PC-3 (cell line): ENCODE results near the gene NTN5. TPM values are rescaled to one million over a fixed set of nuclear protein-coding genes. Genes with fewer than 3 reads are reported as not detected.

Experiments used
- ATAC-seq: fragments of 200-7000 bp; cut with Tn5 transposase; 2 replicates; pipeline ENCODE4 v1.9.1; 2020; ENCODE audit warnings: mild to moderate bottlenecking, moderate library complexity
- BruUV-seq: library from RNA; stranded (reverse); fragments of 400-500 nt; replicated peaks from 2 replicates; lab custom pipeline; 2021; lab: Mats Ljungman, UMichigan
- CTCF ChIA-PET: fragments of 300-600 bp; sonication (Branson Sonifier 250); formaldehyde crosslinking; loops from one replicate; lab custom pipeline; 2022; ENCODE audit warnings: antibody characterized with exemption; lab: Charles Lee
- POLR2A ChIA-PET: fragments of 300-600 bp; sonication (Branson Sonifier 250); formaldehyde crosslinking; loops from one replicate; lab custom pipeline; 2022; ENCODE audit warnings: antibody characterized with exemption; ENCODE audit not compliant: unreplicated experiment; lab: Charles Lee
- DNase-seq: peaks from one replicate; pipeline ENCODE4 v3.0.0-alpha.2; 2015
- H2AFZ ChIP-seq: fragments of 300-600 bp; sonication (generic); 2 replicates; pipeline ENCODE4 v1.6.0; 2016; ENCODE audit warnings: antibody characterized with exemption, low read length
- H3F3A ChIP-seq: fragments of 300-600 bp; sonication (generic); one replicate; pipeline ENCODE4 v1.6.0; 2017; ENCODE audit warnings: antibody characterized with exemption, low read length, control low read depth, mild to moderate bottlenecking; ENCODE audit not compliant: unreplicated experiment
- H3K27ac ChIP-seq: fragments of 300-600 bp; sonication (generic); 2 replicates; pipeline ENCODE4 v1.5.1; 2016; ENCODE audit warnings: mild to moderate bottlenecking, low read length
- H3K27me3 ChIP-seq: fragments of 300-600 bp; sonication (generic); 2 replicates; pipeline ENCODE4 v1.6.1; 2016; ENCODE audit warnings: low read length, mixed read lengths
- H3K36me3 ChIP-seq: fragments of 300-600 bp; sonication (generic); 2 replicates; pipeline ENCODE4 v1.6.1; 2016; ENCODE audit warnings: low read depth, mixed run types, low read length, mixed read lengths
- H3K4me1 ChIP-seq: fragments of 300-600 bp; sonication (generic); 2 replicates; pipeline ENCODE4 v1.5.1; 2016; ENCODE audit warnings: low read length; ENCODE audit not compliant: insufficient read depth
- H3K4me2 ChIP-seq: fragments of 300-600 bp; sonication (generic); 2 replicates; pipeline ENCODE4 v1.6.0; 2016; ENCODE audit warnings: low read length
- H3K4me3 ChIP-seq: fragments of 300-600 bp; sonication (generic); 2 replicates; pipeline ENCODE4 v1.5.1; 2016; ENCODE audit warnings: mild to moderate bottlenecking, low read length, mixed read lengths
- H3K79me2 ChIP-seq: fragments of 300-600 bp; sonication (generic); 2 replicates; pipeline ENCODE4 v1.6.1; 2017; ENCODE audit warnings: low read length, mixed read lengths
- H3K9ac ChIP-seq: fragments of 300-600 bp; sonication (generic); 2 replicates; pipeline ENCODE4 v1.6.0; 2016; ENCODE audit warnings: mild to moderate bottlenecking, low read length
- H3K9me2 ChIP-seq: fragments of 300-600 bp; sonication (generic); replicated peaks from 2 replicates; pipeline ENCODE4 v1.6.1; 2016; ENCODE audit warnings: mixed run types, low read length, mixed read lengths
- H3K9me3 ChIP-seq: fragments of 300-600 bp; sonication (generic); 2 replicates; pipeline ENCODE4 v1.6.1; 2016; ENCODE audit warnings: low read length, mixed read lengths
- H4K20me1 ChIP-seq: fragments of 300-600 bp; sonication (generic); 2 replicates; pipeline ENCODE4 v1.6.1; 2016; ENCODE audit warnings: low read length, mixed read lengths
- CTCF ChIP-seq: fragments of 300-600 bp; sonication (generic); conservative IDR thresholded peaks from 2 replicates; pipeline ENCODE4 v1.5.1; 2017; ENCODE audit warnings: antibody characterized with exemption, low read depth, mild to moderate bottlenecking, low read length
- EZH2 ChIP-seq: fragments of 300-600 bp; sonication (generic); IDR thresholded peaks from one replicate; pipeline ENCODE4 v1.6.1; 2017; ENCODE audit warnings: antibody characterized with exemption, mild to moderate bottlenecking, low read length; ENCODE audit not compliant: unreplicated experiment
- EZH2phosphoT487 ChIP-seq: fragments of 300-600 bp; sonication (generic); IDR thresholded peaks from 2 replicates; pipeline ENCODE4 v1.6.1; 2018; ENCODE audit warnings: mild to moderate bottlenecking, antibody characterized with exemption, low read length, borderline replicate concordance
- intact Hi-C: fragments of 100-400 bp; cut with micrococcal nuclease; formaldehyde crosslinking; loops from 2 replicates; pipeline ENCODE4 v1.9.0; 2023
- total RNA-seq: library from RNA; depleted of rRNA; stranded (reverse); fragments of >200 nt; gene quantifications from 2 replicates; pipeline ENCODE4 v1.2.3, GENCODE V29; 2014

The NTN5 gene
- total RNA-seq, 1 experiment from 2014 or later: 0.18 TPM

DNA sequence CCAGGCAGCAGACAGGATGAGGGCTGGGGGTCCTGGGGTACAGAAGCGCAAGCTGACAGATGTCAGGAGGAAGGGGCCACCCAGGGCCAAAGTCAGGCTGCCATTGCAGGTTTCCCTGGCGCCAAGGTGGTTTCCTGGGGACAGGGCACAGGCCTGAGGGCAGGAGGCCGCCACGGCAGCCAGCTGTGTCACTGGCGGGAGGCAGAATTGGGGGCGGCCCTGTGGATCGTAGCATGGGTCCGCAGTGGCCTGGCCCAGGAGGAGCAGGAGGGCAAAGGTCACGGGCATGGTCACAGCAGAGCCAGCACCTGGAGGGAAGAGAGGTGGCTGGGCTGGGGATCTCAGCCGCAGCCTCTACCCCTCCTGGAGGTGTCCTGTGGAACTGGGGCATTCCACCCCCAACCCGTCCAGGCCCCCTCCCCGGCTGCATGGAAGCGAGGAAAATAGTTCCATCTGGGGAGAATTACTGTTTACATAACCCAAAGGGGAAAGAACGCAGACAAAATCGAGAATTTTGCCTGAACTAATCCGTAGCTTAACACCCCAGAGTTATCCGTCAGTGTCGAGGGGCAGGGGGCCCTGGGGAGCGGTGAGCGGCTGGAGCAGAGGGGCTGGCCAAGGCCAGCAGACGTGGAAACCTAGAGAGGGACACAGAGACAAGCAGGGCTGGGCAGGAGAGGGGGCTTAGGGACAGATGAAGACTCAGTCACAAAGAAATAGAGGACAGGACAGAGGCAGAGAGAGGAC, 1.9 kb downstream of the NTN5 start:
- Histone ChIP-seq H3K4me1 (no peaks in the 10 kb centered on the region), H3K36me3 (no peaks in the 10 kb centered on the region), H3F3A (no peaks in the 10 kb centered on the region), H3K9ac (no peak overlapping the region), H4K20me1 (no peaks in the 10 kb centered on the region), H3K9me2 (no peaks in the 10 kb centered on the region), H3K27me3 (no peaks in the 10 kb centered on the region), H3K27ac (no peak overlapping the region), H3K4me2 (no peak overlapping the region), H3K4me3 (no peak overlapping the region), H3K79me2 (no peaks in the 10 kb centered on the region), H3K9me3 (no peaks in the 10 kb centered on the region), H2AFZ (no peak overlapping the region)
- POLR2A ChIA-PET: no interaction called here
- no TSS peak for BruUV-seq
- ATAC-seq (no peak), DNase-seq (no peak)
- CTCF ChIA-PET: no interaction called here
- intact Hi-C loops: no loop called here
- TF ChIP-seq EZH2 (no peak), CTCF (no peak), EZH2phosphoT487 (no peak)

GRCh38 chr19:48669903-48670668, 2.7 kb downstream of the NTN5 start:
- ChIA-PET CTCF (no interaction called here), POLR2A (no interaction called here)
- Histone ChIP-seq H3F3A (no peaks in the 10 kb centered on the region), H3K9ac (no peak overlapping the region), H3K9me2 (no peaks in the 10 kb centered on the region), H3K27me3 (no peaks in the 10 kb centered on the region), H3K4me3 (no peak overlapping the region), H3K36me3 (no peaks in the 10 kb centered on the region), H4K20me1 (no peaks in the 10 kb centered on the region), H3K79me2 (no peaks in the 10 kb centered on the region), H3K27ac (no peak overlapping the region), H2AFZ (no peak overlapping the region), H3K4me1 (no peaks in the 10 kb centered on the region), H3K4me2 (no peak overlapping the region), H3K9me3 (no peaks in the 10 kb centered on the region)
- DNase-seq: no peak
- TF ChIP-seq EZH2 (no peak), EZH2phosphoT487 (no peak), CTCF (no peak)
- intact Hi-C loops: no loop called here
- ATAC-seq: no peak
- no TSS peak for BruUV-seq

DNA sequence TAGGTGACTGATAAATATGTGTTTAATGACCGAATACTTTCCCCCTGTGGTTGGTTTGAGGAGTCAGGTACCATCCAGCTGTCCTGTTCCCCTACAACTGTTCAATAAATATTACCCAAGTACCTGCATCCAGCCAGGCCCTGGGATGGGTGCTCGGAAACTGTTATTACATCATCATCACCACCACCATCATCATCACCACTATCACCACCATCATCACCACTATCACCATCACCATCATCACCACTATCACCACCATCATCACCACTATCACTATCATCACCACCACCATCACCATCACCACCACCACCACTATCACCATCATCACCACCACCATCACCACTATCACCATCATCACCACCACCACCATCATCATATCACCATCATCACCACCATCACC, 4.1 kb downstream of the NTN5 start:
- CTCF ChIA-PET: no interaction called here

More for the DNA sequence above, 4.1 kb downstream of the NTN5 start:
- no peaks in the 10 kb centered on the region for H3K27me3 ChIP-seq
- no peak overlapping the region for H3K27ac ChIP-seq
- H4K20me1 ChIP-seq: no peaks in the 10 kb centered on the region
- no peak overlapping the region for H3K4me2 ChIP-seq
- DNase-seq (no peak), ATAC-seq (no peak)
- no peaks in the 10 kb centered on the region for H3K79me2 ChIP-seq
- H3K4me3 ChIP-seq: no peak overlapping the region
- no peaks in the 10 kb centered on the region for H3K9me2 ChIP-seq
- TF ChIP-seq EZH2phosphoT487 (no peak), CTCF (no peak), EZH2 (no peak)
- H3K36me3 ChIP-seq: no peaks in the 10 kb centered on the region
- POLR2A ChIA-PET: no interaction called here
- no peak overlapping the region for H3K9ac ChIP-seq
- no peaks in the 10 kb centered on the region for H3K9me3 ChIP-seq
- no peaks in the 10 kb centered on the region for H3F3A ChIP-seq
- H2AFZ ChIP-seq: no peak overlapping the region
- no peaks in the 10 kb centered on the region for H3K4me1 ChIP-seq
- BruUV-seq: no TSS peak
- intact Hi-C loops: no loop called here
